Hippocampal formation (tissue), 2 donors: ENCODE measurements around the gene KCNMA1.

Experiments
- DNase-seq, 2 donors: peaks; one replicate each; lab custom pipeline; 2025; lab: John Stamatoyannopoulos, UW

KCNMA1 gene

DNA sequence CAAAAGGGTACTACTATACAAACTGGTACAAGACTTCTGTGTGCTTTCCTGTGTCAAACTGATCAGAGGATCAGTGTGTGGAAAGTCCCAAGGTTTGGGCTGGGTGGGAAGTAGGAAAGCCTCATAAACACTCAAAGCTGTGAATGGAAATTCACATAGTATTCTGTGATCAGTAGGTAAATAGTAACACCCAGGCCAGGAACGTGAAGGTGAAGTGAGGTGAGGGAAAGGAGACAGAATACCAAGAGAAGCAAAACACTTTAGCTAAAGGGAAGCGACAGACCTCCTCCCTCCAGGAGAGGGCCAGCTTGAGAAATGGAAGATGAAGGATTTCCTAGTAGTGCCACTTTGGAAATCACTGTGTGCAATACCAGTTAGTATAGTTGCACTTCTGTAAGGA lies 451.9 kb downstream of the KCNMA1 start:
- DNase-seq = no peak

DNA sequence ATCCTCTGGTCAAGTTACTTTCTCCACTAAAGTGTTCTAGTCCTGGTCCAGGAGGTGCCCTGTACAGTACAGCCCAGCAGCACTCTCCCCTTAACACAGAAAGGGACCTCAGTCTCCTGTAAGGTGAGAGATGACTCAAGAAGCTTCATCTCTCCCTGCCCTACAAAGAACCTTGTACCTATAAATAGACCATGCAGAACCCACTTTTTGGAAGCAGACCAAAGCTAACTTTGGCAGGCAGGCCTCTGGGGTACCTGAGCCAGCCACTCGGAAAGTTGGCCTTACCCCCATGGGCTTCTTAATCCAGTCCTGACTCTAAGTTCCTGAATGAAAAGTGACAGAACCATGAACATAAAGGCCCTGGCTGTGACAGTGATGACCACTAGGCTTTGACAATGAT lies 454.8 kb downstream of the KCNMA1 start:
- no peak for DNase-seq

GRCh38 chr10:77180794-77181193 lies 456.8 kb downstream of the KCNMA1 start:
- no peak for DNase-seq

- no peak for DNase-seq
Measured at GRCh38 chr10:77180104-77180503, 457.5 kb downstream of the KCNMA1 start.

GRCh38 chr10:77179015-77179695 lies 458.5 kb downstream of the KCNMA1 start:
- DNase-seq = peak in 1 of 2 donors; percentile 32

DNA sequence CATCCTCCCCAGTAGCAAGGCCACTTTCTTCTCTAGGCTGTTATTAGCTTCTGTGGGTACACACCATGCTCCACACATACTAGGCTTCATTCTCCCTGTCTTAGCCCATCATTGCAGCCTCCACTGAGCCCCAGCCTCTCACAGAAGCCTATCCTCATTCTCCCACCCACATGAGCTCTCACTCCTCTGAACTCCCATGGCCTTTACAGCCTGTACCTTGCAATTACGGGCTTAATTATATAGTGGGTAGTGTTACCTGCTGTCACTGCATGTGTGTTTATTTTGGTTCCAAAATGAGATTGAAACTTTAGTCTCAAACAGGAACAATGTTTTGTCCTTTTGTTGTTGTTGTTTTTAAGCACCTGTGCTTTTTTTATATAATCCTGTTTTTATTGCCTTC lies 460.0 kb downstream of the KCNMA1 start:
- no peak for DNase-seq

DNA sequence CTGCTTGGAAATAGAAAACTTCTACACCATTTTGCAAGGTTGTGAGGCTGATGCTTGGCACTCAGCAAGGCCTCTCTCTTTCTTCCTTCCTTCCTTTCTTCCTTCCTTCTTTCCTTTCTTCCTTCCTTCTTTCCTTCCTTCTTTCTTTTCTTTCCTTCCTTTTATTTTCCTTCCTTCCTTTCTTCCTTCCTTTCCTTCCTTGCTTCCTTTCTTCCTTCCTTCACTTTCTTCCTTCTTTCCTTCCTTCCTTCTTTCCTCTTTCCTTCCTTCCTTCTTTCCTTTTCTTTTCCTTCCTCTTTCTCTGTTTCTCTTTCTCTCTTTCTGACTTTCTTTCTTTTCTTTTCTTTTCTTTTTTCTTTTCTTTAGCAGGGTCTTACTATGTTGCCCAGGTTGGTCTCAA lies 460.4 kb downstream of the KCNMA1 start:
- no peak for DNase-seq

DNA sequence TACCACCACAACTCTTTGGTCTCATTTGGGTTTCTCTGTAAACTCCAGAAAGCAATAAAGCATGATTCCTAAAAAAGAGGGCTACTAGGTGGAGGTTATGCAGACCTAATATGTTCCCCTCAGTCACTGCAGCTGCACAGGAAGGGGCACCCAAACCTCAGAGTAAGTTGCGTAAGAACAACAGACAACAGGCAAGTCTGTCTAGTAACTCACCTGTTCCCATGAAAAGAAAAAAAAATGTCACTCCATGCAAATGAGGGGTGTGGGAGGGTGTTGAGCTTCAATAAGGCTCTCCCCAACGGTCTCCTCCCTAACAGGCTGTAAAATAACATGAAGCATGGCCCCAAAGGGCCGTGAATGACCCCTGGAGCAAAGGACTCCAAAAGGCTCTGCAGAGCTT lies 461.4 kb downstream of the KCNMA1 start:
- no peak for DNase-seq

- DNase-seq = no peak
Measured at GRCh38 chr10:77175631-77176222, 461.9 kb downstream of the KCNMA1 start.

DNA sequence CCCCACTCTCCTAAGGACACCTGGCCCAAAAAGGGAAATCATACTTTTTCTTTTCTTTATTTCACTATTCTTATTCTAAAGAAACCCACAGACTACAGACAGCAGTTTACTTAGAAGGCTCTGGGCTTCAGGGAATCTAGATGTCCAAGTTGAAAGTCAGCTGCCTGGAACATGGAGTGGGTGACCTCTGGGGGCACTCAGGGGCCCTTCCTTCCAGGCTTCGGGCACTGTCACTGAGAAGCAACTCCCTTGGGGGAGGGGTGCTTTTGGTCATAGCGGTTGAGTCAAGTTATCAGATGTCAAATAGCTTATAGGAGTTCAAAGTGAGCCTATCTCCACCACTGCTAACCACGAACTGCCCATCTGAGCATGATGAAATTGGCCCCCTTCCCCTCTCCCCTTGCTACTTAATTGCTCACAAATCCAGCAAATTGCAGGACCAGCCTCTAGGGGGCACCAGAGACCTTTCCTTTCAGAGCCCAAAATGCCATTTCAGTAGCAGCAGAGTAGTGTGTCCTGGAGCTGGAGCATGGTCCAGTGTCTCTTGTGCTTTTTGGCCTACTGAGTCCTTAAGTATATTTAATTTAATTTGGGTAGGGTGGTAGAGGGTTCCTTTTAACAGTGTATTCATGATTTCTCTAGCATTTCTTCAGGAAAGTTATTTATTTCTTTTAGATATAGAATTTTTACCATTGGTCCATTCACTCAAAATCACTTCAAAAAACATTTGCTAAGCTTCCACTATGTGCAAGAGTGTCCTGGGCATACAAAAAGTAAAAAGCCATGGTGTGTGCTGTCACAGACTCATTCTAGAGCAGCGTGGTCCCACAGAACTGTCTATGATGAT lies 463.8 kb downstream of the KCNMA1 start:
- peak; percentile 65 to 74 for DNase-seq

- peak in 1 of 2 donors; percentile 23 for DNase-seq
Measured at GRCh38 chr10:77172086-77172485, 465.5 kb downstream of the KCNMA1 start.

- no peak for DNase-seq
Measured at GRCh38 chr10:77168861-77169260, 468.7 kb downstream of the KCNMA1 start.

GRCh38 chr10:77168161-77168560 lies 469.4 kb downstream of the KCNMA1 start:
- no peak for DNase-seq

GRCh38 chr10:77165445-77166208 lies 472.0 kb downstream of the KCNMA1 start:
- peak; percentile 43 to 69 for DNase-seq

DNA sequence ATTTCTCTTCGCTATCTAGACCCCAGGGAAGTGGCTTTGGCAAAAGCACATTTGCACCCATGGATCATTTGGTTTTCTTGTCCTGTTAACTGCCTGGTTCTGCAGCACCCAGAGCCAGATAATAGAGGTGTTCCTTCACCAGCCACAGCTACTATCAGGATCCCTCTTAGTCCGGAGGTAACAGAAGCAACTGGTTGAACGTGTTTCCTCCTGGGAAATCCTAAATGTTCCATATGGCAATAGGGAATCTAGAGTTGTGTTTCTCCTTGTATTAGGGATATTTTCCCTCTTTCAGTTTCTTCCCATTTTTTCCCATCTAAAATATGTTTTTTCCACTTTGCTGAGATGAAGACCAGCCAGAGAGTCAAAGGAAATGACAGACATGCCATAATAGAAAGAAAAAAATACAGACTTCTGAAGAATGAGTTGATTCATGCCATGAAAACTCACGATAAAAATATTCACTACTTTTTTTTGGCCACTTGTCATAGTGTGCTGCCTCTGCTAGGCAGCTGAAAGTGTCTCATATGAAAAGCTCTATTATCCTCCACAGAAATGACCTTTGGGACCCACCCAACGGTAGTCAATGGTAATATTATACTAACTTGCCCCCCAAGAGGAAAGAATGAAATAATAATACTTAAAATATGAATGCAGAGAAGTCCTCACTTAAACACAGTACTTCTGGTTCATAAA lies 472.8 kb downstream of the KCNMA1 start:
- DNase-seq = no peak

- no peak for DNase-seq
Measured at GRCh38 chr10:77163670-77164348, 473.8 kb downstream of the KCNMA1 start.

DNA sequence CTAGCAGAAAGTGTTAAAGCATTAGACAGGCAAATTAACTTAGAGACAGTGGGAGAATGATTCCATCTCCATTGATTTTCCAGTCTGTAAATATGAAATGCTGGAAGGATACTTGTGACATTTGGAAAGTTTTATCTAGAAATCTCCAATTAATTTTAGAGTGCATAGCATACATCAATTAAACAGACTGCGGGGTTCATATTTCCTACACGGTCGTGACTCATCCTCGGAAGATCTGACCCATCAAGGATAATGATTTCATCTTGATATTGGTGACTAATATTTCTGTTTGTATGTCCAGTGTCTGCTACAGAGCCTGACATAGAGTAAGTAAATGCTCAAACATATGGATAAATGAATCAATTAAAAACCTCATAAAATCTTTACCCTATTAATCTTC lies 474.9 kb downstream of the KCNMA1 start:
- DNase-seq = no peak

GRCh38 chr10:77160679-77161078 lies 476.9 kb downstream of the KCNMA1 start:
- no peak for DNase-seq

GRCh38 chr10:77159538-77160110 lies 478.0 kb downstream of the KCNMA1 start:
- peak in 1 of 2 donors; percentile 40 for DNase-seq

DNA sequence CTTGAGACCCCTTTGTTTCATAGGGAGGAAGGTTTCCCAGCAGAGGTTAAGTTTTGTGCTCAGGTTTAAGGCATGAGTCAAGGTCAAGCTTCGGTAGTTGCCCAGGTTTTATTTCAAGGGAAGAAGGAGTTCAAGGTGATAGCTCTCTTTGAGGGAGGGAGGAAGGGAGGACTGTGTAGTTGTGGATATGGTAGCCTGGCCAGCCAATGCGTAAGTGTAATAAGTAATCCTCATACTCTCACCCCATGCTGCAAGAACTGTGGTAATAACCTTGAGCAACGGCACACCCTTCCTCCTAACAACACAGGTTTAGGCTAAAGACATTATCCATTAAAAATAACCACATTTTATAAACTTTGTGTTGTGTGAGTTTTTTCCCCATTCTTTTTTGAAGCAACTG lies 478.9 kb downstream of the KCNMA1 start:
- DNase-seq = no peak
